Ascending aorta (tissue), 2 donors: Measurements from ENCODE around the gene MVD. TPM values are rescaled to one million over a fixed set of nuclear protein-coding genes. Genes with fewer than 3 reads are reported as not detected.

Source experiments
- DNase-seq, 2 donors: peaks; one replicate each; pipeline ENCODE4 v3.0.0-alpha.2; 2019; ENCODE audit warnings: low spot score in 2 of 2
- H3K27ac ChIP-seq, 2 donors: fragments of 200-600 bp; sonication (generic); one replicate each; pipeline ENCODE4 v1.5.1; 2016 to 2017; ENCODE audit warnings: mild to moderate bottlenecking in 1 of 2
- H3K27me3 ChIP-seq: fragments of 200-600 bp; sonication (generic); one replicate; pipeline ENCODE4 v1.5.1; 2017
- H3K36me3 ChIP-seq, 2 donors: fragments of 200-600 bp; sonication (generic); one replicate each; pipeline ENCODE4 v1.5.1; 2016
- H3K4me1 ChIP-seq, 2 donors: fragments of 200-600 bp; sonication (generic); one replicate each; pipeline ENCODE4 v1.5.1; 2016 to 2017; ENCODE audit warnings: mild to moderate bottlenecking in 1 of 2
- H3K4me3 ChIP-seq, 2 donors: fragments of 200-600 bp; sonication (generic); one replicate each; pipeline ENCODE4 v1.5.1; 2016 to 2017; ENCODE audit warnings: mild to moderate bottlenecking in 1 of 2
- H3K9me3 ChIP-seq, 2 donors: fragments of 200-600 bp; sonication (generic); one replicate each; pipeline ENCODE4 v1.5.1; 2016
- CTCF ChIP-seq, 3 experiments: fragments of 200-600 bp in 2 of 3; fragments of 450-650 bp in 1 of 3; sonication (generic) in 2 of 3; IDR thresholded peaks; one replicate each; pipeline ENCODE4 v1.5.1; 2016 to 2019; ENCODE audit warnings: antibody characterized with exemption in 3 of 3, mild to moderate bottlenecking in 1 of 3, moderate library complexity in 1 of 3
- intact Hi-C: fragments of 100-400 bp; cut with DNase I; formaldehyde crosslinking; loops from one replicate; pipeline ENCODE4 v1.15.1; 2023
- total RNA-seq: library from RNA; depleted of rRNA; stranded (reverse); fragments of >200 nt; gene quantifications from one replicate; pipeline ENCODE4 v1.1.0, GENCODE V29; 2016

MVD gene
- total RNA-seq, 1 donor from 2014 or later = 72.9 TPM

GRCh38 chr16:88658714-88659113, 4.2 kb downstream of the MVD start:
- intact Hi-C loops = no loop called here
- no peaks in the 10 kb centered on the region for H3K27me3 ChIP-seq
- no peak overlapping the region for H3K27ac ChIP-seq
- peaks cover 10 to 38% of the 10 kb centered on the region in 2 donors for H3K36me3 ChIP-seq
- no peaks in the 10 kb centered on the region for H3K9me3 ChIP-seq
- no peak for DNase-seq
- H3K4me3 ChIP-seq = no peak overlapping the region
- no peak for TF ChIP-seq CTCF (IDR thresholded peaks at IDR 0.05)
- H3K4me1 ChIP-seq = peaks cover 0 to 7% of the 10 kb centered on the region in 2 donors

GRCh38 chr16:88657371-88657770, 5.5 kb downstream of the MVD start:
- peaks cover 0 to 6% of the 10 kb centered on the region in 2 donors for H3K4me1 ChIP-seq
- H3K4me3 ChIP-seq = no peak overlapping the region
- intact Hi-C loops = no loop called here
- no peak for DNase-seq
- H3K9me3 ChIP-seq = no peaks in the 10 kb centered on the region
- H3K27ac ChIP-seq = no peak overlapping the region
- no peak for TF ChIP-seq CTCF (IDR thresholded peaks at IDR 0.05)
- H3K27me3 ChIP-seq = no peaks in the 10 kb centered on the region
- peaks cover 10 to 40% of the 10 kb centered on the region in 2 donors for H3K36me3 ChIP-seq

- Histone ChIP-seq H3K9me3 (no peaks in the 10 kb centered on the region), H3K36me3 (peaks cover 10 to 40% of the 10 kb centered on the region in 2 donors), H3K27ac (no peak overlapping the region), H3K4me1 (peaks cover 0 to 2% of the 10 kb centered on the region in 2 donors), H3K4me3 (no peak overlapping the region), H3K27me3 (no peaks in the 10 kb centered on the region)
- no peak for DNase-seq
- intact Hi-C loops = no loop called here
- no peak for TF ChIP-seq CTCF (IDR thresholded peaks at IDR 0.05)
These were observed 6.5 kb downstream of the MVD start for GRCh38 chr16:88656291-88656980.

GRCh38 chr16:88655733-88656281, 7.1 kb downstream of the MVD start:
- H3K9me3 ChIP-seq = no peaks in the 10 kb centered on the region
- peaks cover 0 to 8% of the 10 kb centered on the region in 2 donors for H3K4me1 ChIP-seq
- no peak for TF ChIP-seq CTCF (IDR thresholded peaks at IDR 0.05)
- H3K4me3 ChIP-seq = no peak overlapping the region
- intact Hi-C loops = no loop called here
- peaks cover 10 to 40% of the 10 kb centered on the region in 2 donors for H3K36me3 ChIP-seq
- no peaks in the 10 kb centered on the region for H3K27me3 ChIP-seq
- H3K27ac ChIP-seq = no peak overlapping the region
- no peak for DNase-seq

- Histone ChIP-seq H3K36me3 (peaks cover 10 to 40% of the 10 kb centered on the region in 2 donors), H3K27ac (no peak overlapping the region), H3K27me3 (no peaks in the 10 kb centered on the region), H3K4me3 (no peak overlapping the region), H3K9me3 (no peaks in the 10 kb centered on the region), H3K4me1 (peaks cover 0 to 8% of the 10 kb centered on the region in 2 donors)
- no peak for DNase-seq
- TF ChIP-seq CTCF (IDR thresholded peaks at IDR 0.05) = no peak
- intact Hi-C loops = no loop called here
These were observed 7.7 kb downstream of the MVD start for GRCh38 chr16:88655053-88655732.
